Heart left ventricle (tissue), 13 donors: Measurements from ENCODE around the gene CYSLTR1.

ENCODE experiments used
- CTCF ChIP-seq, 12 donors: fragments of 200-600 bp; sonication (generic) in 4 of 12; IDR thresholded peaks; one replicate each; pipeline versions ENCODE4 v1.5.0 to v1.8.0; 2018 to 2022; ENCODE audit warnings: antibody characterized with exemption in 12 of 12, mild to moderate bottlenecking in 5 of 12
- POLR2A ChIP-seq, 2 donors: fragments of 450-650 bp; IDR thresholded peaks; one replicate each; pipeline ENCODE4 v1.6.1; 2017; ENCODE audit warnings: antibody characterized with exemption in 2 of 2, mild to moderate bottlenecking in 2 of 2, moderate library complexity in 2 of 2
- donor health status: ischemic (EF 13 %, LVEDD 7.1; RV severe dilation, severe dysfunction).
- donor health status: DM: no; HTN: yes; CAD: no.
- donor health status: DM: no; HTN: no; CAD: no.
- donor health status: ischemic (EF 25% LVEDD 6.9; RV normal size, moderate dysfunction).
- donor health status: ischemic (EF 25% LVEDD 5.7; RV mildly dilated, moderate dysfunction).
- donor health status: ischemic (EF 35%, LVEDD 5.7; RV mildly dilated, moderate dysfunction).
- donor health status: nonischemic (EF 11% LVEDD 7.7; RV severe dilation, severe dysfunction).
- donor health status: DM: yes; HTN: yes; CAD: no.
- donor health status: PGD.
- donor health status: ischemic (EF 29% LVEDD 5.4; RV normal size, mild dysfunction).
- donor health status: nonischemic (EF 23%, LVEDD 6.1; RV moderate dilation, normal function).

GRCh38 chrX:78357342-78358055 is 30.1 kb upstream of the CYSLTR1 start:
- TF ChIP-seq CTCF (IDR thresholded peaks at IDR 0.05) (no peak), POLR2A (IDR thresholded peaks at IDR 0.05) (no peak)
